ENCODE results near the gene ASPA. TPM values are rescaled to one million over a fixed set of nuclear protein-coding genes. Genes with fewer than 3 reads are reported as not detected.
"Not testable (repeated sequence)": the region's sequence is repeated elsewhere in the genome, so short reads cannot be mapped to it uniquely, and the experiment has no call there.

The ASPA gene
- total RNA-seq, 1 donor from 2014 or later, result not detected

GRCh38 chr17:3507071-3507470 lies 31.3 kb downstream of the ASPA start:
- no peak for DNase-seq (ENCODE audit: low read depth, low spot score)

DNA sequence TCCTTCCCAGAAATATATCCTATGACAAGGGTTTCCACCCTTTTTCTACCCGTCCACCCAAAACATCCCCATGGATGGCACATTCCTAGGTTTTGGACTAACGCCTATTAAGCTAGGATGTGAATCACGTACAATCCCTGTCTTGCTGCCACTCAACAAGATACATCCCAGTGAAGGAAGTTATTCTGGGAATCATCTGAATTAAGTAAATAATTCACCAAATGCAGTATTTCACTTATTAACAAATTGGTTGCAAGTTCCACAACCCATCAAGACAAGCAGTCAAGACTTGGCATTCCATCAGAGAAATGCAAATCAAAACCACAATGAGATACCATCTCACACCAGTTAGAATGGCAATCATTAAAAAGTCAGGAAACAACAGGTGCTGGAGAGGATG lies 32.1 kb downstream of the ASPA start:
- no peak for DNase-seq (ENCODE audit: low read depth, low spot score)

DNA sequence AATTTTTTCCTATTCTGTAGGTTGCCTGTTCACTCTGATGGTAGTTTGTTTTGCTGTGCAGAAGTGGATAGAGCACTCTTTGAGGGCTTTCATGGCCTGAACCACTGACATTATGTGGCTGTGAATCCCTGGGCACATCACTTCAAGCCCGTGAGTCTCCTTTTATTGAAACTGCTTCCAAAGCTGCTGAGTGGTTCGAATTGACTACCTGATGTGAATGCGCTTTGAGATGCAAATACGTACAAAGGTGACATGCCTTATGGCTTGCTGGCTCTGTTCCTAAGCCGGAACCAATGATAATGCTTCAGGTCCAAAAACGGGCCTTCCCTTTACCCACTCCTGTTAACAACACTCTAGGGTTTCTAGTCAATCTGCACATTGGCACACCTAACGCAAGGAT lies 34.3 kb downstream of the ASPA start:
- DNase-seq (ENCODE audit: low read depth, low spot score), result no peak

DNA sequence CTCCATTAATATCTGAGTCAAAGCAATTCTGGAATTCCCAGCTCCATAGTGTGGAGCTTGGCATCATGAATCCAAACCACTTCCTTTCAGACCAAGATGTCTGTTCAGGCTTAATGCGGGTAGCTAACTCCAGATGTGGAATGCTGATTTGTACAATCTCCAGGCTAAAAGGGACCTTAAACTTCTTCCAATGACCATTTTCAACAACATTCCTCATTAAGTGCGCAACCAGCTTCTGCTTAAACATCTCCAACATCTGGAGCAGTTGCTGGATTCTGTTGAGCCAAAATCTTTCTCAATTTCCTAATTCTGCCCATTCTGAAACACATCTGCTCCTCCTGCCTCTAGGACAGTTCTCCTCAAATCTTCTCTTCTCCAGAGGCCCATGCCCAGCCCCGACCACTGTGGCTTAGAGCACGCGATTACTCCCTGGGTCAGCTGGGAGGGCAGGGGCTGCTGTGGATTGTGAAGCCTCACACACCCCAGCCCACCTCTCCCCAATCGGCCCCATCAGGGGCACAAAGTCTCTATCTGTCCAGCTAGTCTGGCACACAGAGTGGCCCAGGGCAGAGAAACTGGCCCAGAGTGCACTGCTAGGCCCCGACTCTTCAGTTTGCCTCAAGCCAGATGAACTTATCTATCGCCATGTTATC lies 36.2 kb downstream of the ASPA start:
- no peak for DNase-seq (ENCODE audit: low read depth, low spot score)

GRCh38 chr17:3512505-3513171 lies 36.8 kb downstream of the ASPA start:
- no peak for DNase-seq (ENCODE audit: low read depth, low spot score)

DNA sequence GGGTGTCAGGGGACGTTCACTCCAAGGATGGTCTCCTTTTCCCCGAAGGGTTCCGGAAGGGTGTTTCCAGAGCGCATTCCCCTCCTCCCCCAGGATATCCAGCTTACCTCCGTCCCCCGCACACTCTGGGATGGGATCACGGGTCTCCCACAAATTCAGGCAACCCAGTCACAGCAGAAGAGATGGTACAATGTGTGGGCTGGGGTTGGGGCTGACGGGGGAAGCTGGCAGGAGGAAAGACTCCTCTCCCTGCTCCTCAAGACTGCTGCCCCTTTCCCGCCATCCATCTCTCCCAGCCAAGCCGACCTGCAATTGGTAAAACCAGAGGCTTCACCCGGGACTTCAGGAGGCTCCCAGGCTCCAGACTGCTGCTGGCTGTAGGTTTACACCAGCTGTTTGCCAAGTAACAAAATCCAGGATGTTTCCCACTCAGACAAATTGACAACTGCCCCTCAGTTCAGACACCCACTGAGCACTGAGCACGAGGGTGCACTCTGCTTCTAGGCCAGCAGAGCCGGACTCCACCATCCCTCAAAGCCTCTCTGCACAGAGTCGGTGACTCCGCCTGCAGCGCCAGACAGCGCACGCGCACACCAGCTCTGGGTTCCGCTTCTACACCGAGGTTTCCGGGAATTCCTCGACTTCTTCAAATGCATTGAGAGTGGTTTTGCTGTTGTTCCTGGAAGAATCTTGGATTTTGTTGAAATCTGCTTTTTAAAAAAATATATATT lies 37.7 kb downstream of the ASPA start:
- no peak for DNase-seq (ENCODE audit: low read depth, low spot score)

DNA sequence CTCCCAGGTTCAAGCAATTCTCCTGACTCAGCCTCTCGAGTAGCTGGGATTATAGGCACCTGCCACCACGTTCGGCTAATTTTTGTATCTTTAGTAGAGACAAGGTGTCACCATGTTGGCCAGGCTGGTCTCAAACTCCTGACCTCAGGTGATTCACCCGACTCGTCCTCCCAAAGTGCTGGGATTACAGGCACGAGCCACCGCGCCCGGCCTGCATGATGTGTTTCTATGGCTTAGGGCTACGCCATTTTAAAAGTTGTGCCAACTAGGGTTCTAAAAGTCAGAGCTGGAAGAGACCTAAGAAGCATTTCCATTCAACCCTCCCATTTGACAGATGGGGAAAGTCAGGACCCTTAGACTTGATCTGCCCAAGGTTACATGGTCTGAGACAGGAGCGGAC lies 38.4 kb downstream of the ASPA start:
- DNase-seq (ENCODE audit: low read depth, low spot score), result not testable (repeated sequence)

GRCh38 chr17:3514873-3515272 lies 39.1 kb downstream of the ASPA start:
- no peak for DNase-seq (ENCODE audit: low read depth, low spot score)

- not testable (repeated sequence) for DNase-seq (ENCODE audit: low read depth, low spot score)
These were observed 43.7 kb downstream of the ASPA start for GRCh38 chr17:3519472-3519871.

- no peak for DNase-seq (ENCODE audit: low read depth, low spot score)
These were observed 48.2 kb downstream of the ASPA start for GRCh38 chr17:3524024-3524423.

DNA sequence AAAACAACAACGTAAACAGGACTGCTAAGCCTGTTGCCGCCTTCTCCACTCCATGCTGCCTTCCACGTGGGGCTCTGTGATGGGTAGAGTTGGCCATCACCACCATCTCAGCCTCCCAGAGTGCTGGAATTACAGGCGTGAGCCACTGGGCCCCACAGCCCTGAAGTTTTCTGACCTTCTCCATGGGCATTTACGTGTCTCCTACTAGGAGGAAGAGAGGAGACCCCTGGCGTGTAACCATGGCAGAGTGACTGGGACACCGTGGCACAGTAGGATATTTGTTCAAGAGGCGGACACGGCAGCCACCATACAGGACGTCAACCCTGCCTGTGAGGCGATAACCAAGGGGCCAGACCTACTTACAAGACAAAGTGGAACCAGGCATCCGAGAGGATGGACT lies 50.7 kb downstream of the ASPA start:
- DNase-seq (ENCODE audit: low read depth, low spot score), result no peak

- DNase-seq (ENCODE audit: low read depth, low spot score), result no peak
These were observed 51.2 kb downstream of the ASPA start for GRCh38 chr17:3526971-3527370.

DNA sequence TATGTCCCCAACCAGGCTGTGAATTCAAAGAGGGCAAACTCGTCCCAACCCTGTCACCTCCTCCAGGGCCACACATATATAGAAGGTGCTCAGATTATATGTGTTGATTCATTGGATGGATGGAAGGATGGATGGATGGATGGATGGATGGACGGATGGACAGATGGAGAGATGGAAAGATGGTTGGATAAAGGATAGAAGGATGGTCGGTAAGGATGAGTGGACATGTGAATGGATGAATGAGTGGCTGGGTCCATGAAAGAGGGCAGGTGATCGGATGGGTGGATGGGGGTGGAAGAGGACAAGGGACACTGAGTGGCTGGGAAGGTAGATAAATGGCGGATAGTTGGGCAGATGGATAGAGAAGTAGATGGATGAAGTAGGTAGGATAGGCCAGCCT lies 51.7 kb downstream of the ASPA start:
- DNase-seq (ENCODE audit: low read depth, low spot score), result no peak

- no peak for DNase-seq (ENCODE audit: low read depth, low spot score)
These were observed 52.1 kb downstream of the ASPA start for GRCh38 chr17:3527896-3528295.

DNA sequence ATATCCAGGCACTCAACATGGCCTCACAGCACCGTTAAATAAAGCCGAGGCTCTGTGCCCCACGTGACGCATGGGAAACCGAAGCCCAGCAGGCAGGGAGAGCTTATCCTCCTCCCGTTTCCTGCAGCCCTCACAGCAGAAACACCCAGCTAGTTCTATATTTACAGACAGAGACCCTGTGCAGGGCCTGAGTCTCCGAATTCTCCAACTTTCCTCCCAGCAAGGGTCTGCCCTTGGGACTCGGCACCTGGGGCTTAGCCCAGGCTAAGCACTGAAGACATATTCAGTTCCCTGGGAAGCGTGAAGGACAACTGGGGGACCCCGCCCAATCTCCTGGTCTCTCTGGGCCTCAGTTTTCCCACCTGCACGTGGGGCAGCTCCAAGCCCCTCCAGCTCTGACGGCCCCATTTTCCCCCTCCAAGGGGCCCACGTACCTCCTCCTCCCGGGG lies 52.6 kb downstream of the ASPA start:
- DNase-seq (ENCODE audit: low read depth, low spot score), result no peak

GRCh38 chr17:3528880-3529511 lies 53.2 kb downstream of the ASPA start:
- DNase-seq (ENCODE audit: low read depth, low spot score), result no peak

DNA sequence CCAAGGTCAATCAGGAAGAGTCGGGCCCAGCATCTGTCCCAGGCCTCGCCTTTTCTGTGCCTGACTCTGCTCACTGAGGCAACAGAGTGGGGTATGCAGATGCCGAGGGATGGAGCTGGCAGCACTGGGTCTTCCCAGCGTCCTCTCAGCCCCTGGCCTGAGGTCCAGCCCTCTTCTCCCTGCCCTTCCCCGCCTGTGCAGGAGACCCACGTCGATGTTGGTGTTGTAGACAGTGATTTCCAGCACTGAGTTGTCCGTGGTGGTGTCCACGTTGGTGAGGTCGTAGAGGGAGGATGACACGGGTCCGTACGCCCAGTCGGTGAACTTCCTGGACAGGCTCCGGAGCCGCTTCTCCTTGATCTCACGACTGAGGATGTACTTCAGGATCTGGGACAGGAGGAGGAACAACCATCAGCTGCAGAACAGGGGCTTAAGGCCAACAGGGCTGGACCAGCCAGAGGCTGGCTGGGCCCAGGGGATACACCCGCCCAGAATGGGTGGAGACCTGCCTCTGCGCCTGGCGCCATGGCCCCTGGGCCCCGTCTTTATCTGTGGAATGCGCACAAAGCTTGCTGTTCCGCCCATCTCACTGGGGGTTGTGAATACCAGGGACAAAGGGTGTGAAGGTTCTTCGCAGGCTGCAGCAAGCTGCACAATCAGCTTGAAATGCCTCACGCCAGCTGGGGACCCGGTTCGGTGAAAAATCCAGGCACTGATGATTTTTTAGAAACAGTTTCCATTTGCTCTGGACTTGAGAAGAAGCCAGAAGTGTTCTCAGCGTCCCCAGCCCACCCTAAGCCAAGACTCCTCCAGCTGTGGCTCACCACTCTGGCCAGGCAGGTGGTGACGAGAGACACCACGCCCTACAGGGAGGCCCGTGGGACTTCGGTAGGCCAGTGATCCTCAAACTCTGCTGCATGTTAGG lies 54.3 kb downstream of the ASPA start:
- no peak for DNase-seq (ENCODE audit: low read depth, low spot score)

DNA sequence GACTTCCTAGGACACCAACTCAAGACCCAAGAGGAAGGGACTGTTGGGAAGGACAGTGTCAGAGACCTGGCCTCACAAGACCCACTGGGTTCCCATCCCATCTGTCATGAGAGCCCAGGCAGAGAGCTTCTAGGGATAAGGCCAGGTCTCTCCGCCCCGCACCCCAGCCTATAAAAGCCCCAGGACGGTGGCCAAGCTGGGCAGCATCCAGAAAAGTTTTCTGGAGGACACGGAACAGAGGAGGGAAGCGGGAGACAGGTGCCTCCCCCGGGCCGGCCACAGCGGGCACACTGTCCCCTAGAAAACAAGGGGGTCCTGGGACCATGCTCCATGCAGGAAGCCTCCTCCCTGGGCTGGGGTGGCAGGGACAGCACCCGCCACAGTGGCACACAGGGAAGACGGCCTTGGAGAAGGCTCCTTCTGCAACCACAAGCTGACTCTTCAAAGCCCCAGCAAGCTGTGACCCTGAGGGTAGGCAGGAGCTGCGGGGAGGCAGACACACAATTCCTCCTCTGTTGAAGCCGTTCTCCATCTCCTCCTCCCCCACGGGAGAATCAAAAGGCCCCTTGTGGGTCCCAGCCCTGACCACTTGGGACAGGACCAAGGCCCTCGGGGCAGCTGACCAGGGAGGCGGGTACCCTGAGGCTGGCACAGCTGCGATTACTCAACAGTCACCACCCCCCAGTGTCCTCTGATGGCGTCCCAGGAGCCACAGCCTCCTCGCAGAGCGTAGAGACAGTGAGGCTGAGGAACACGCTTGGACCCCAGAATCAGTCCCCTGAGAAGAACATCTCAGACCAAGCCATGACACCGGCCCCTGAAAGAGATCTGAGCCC lies 55.7 kb downstream of the ASPA start:
- DNase-seq (ENCODE audit: low read depth, low spot score), result no peak

DNA sequence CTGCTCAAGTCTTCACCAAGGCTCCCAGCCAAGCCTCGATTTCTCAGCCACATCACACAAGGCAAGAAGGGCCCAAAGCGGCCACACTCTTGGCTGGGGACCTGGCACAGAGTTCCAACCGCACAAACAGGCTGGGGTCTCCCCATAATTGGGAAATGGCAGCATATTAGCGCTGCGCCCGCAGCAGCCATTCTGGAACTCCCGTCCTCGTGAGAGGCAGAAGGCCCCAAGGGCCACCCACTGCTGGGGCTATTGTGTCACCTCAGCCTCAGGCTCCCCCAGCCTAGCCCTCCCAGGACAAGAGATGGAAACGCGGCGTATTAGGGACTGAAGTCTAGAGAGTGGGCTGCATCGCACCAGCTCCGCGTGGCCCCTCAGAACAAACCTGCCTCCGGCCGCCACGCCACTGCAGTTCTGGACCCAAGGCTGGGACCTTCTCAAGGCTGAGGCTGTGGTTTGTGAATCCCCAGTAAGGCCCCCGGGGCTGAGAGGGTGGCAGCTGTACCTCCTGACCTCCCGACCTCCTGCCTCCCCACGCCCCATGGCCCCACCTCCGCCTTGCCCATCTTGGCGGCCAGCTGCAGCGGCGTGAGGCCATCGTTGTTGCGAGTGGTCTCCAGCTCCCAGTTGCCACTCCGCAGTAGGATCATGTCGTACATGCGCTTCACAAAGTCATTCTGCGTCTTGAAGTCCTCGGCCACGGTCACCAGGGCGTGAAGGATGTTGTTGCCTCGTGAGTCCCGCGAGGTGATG lies 56.5 kb downstream of the ASPA start:
- no peak for DNase-seq (ENCODE audit: low read depth, low spot score)

- DNase-seq (ENCODE audit: low read depth, low spot score), result no peak
These were observed 57.0 kb downstream of the ASPA start for GRCh38 chr17:3532859-3533142.

Measured in pulmonary artery endothelial cell (primary cell).